Suppressor macrophage (primary cell): Measurements from ENCODE around the gene TMEM38A.
"Not testable (repeated sequence)": the region's sequence is repeated elsewhere in the genome, so short reads cannot be mapped to it uniquely, and the experiment has no call there.

Source experiments
- DNase-seq, 4 experiments: peaks; one replicate each; pipeline ENCODE4 v3.0.0-alpha.2; 2020 to 2022

Gene TMEM38A

GRCh38 chr19:16677055-16677454, 16.1 kb downstream of the TMEM38A start:
- DNase-seq: peak in 3 of 4 experiments; percentile 21 to 70 (median 66)

GRCh38 chr19:16678498-16678897, 17.6 kb downstream of the TMEM38A start:
- peak in 1 of 4 experiments; percentile 18 for DNase-seq

GRCh38 chr19:16679811-16680210, 18.9 kb downstream of the TMEM38A start:
- DNase-seq: no peak

GRCh38 chr19:16682539-16682938, 21.6 kb downstream of the TMEM38A start:
- DNase-seq: no peak

- no peak for DNase-seq
These were observed 23.3 kb downstream of the TMEM38A start for GRCh38 chr19:16684216-16684615.

- DNase-seq: no peak
These were observed 27.1 kb downstream of the TMEM38A start for GRCh38 chr19:16688084-16688483.

- no peak for DNase-seq
These were observed 38.0 kb downstream of the TMEM38A start for GRCh38 chr19:16698914-16699313.

- peak; percentile 28 to 59 (median 48) for DNase-seq
These were observed 41.2 kb downstream of the TMEM38A start for GRCh38 chr19:16702123-16702522.

GRCh38 chr19:16703677-16704076, 42.7 kb downstream of the TMEM38A start:
- no peak for DNase-seq

- not testable (repeated sequence) for DNase-seq
These were observed 49.9 kb downstream of the TMEM38A start for GRCh38 chr19:16710870-16711269.

- peak in 2 of 4 experiments; percentile 20 for DNase-seq
These were observed 51.4 kb downstream of the TMEM38A start for GRCh38 chr19:16712295-16712694.

GRCh38 chr19:16714702-16715287, 53.9 kb downstream of the TMEM38A start:
- DNase-seq: peak; percentile 56 to 74 (median 62)

- no peak for DNase-seq
These were observed 54.7 kb downstream of the TMEM38A start for GRCh38 chr19:16715611-16716010.

- peak; percentile 26 to 54 (median 35) for DNase-seq
These were observed 60.1 kb downstream of the TMEM38A start for GRCh38 chr19:16721051-16721450.

- no peak for DNase-seq
These were observed 61.7 kb downstream of the TMEM38A start for GRCh38 chr19:16722591-16722990.

- no peak for DNase-seq
These were observed 66.0 kb downstream of the TMEM38A start for GRCh38 chr19:16726916-16727315.

- not testable (repeated sequence) for DNase-seq
These were observed 74.8 kb downstream of the TMEM38A start for GRCh38 chr19:16735650-16736266.

- no peak for DNase-seq
These were observed 75.8 kb downstream of the TMEM38A start for GRCh38 chr19:16736709-16737108.

- no peak for DNase-seq
These were observed 77.0 kb downstream of the TMEM38A start for GRCh38 chr19:16737911-16738310.

- peak in 3 of 4 experiments; percentile 11 to 25 (median 18) for DNase-seq
These were observed 78.6 kb downstream of the TMEM38A start for GRCh38 chr19:16739546-16739945.
